Gastroesophageal sphincter (tissue), 4 donors: ENCODE results near the gene STIM2. TPM values are rescaled to one million over a fixed set of nuclear protein-coding genes. Genes with fewer than 3 reads are reported as not detected.
"Not testable (repeated sequence)": the region's sequence is repeated elsewhere in the genome, so short reads cannot be mapped to it uniquely, and the experiment has no call there.

Experiments
- ATAC-seq: fragments of 150-250 bp; one replicate; pipeline ENCODE4 v1.9.1; 2016; ENCODE audit warnings: mild to moderate bottlenecking, moderate library complexity
- H3K27ac ChIP-seq, 4 donors: fragments of 200-600 bp; sonication (generic) in 3 of 4; 1 replicate in 3 of 4; 2 replicates in 1 of 4; pipeline ENCODE4 v1.5.1; 2016 to 2019
- H3K27me3 ChIP-seq: fragments of 200-600 bp; sonication (generic); one replicate; pipeline ENCODE4 v1.5.1; 2019
- H3K36me3 ChIP-seq, 2 donors: fragments of 200-600 bp; sonication (generic); one replicate each; pipeline ENCODE4 v1.5.1; 2019; ENCODE audit warnings: control low read depth in 1 of 2
- H3K4me1 ChIP-seq, 3 donors: fragments of 200-600 bp; sonication (generic); 1 replicate in 2 of 3; 2 replicates in 1 of 3; pipeline ENCODE4 v1.5.1; 2016 to 2019; ENCODE audit warnings: control low read depth in 2 of 3
- H3K4me3 ChIP-seq, 2 donors: fragments of 200-600 bp; sonication (generic); one replicate each; pipeline ENCODE4 v1.5.1; 2019; ENCODE audit warnings: mild to moderate bottlenecking in 1 of 2, moderate library complexity in 1 of 2
- H3K9me3 ChIP-seq, 3 donors: fragments of 200-600 bp; sonication (generic); one replicate each; pipeline ENCODE4 v1.5.1; 2017 to 2019; ENCODE audit warnings: control low read depth in 2 of 3
- EP300 ChIP-seq: sonication (generic); formaldehyde crosslinking; IDR thresholded peaks from one replicate; pipeline ENCODE4 v1.6.1; 2017; ENCODE audit warnings: antibody characterized with exemption, mild to moderate bottlenecking
- POLR2A ChIP-seq, 2 donors: fragments of 450-650 bp; IDR thresholded peaks; one replicate each; pipeline ENCODE4 v1.6.1; 2017; ENCODE audit warnings: antibody characterized with exemption in 2 of 2, mild to moderate bottlenecking in 2 of 2, moderate library complexity in 1 of 2
- POLR2AphosphoS5 ChIP-seq: sonication (generic); formaldehyde crosslinking; IDR thresholded peaks from one replicate; pipeline ENCODE4 v1.6.1; 2017; ENCODE audit warnings: antibody characterized with exemption
- WGBS, 2 donors: methylation state at CpG; one replicate each; pipeline ENCODE4 v1.1.5; 2018; ENCODE audit warnings: low coverage in 1 of 2; 5-methylcytosine and 5-hydroxymethylcytosine counted together
- total RNA-seq, 4 donors: library from RNA; depleted of rRNA; stranded (reverse); fragments of >200 nt; gene quantifications; one replicate each; pipeline ENCODE4 v1.1.0, GENCODE V29; 2016
- TF ChIP-seq, protein P1 (sequence below), 4 experiments: fragments of 200-600 bp in 2 of 4; fragments of 450-650 bp in 2 of 4; sonication (generic) in 1 of 4; IDR thresholded peaks; one replicate each; pipeline ENCODE4 v1.5.1; 2017 to 2019; ENCODE audit warnings: antibody characterized with exemption in 4 of 4, mild to moderate bottlenecking in 2 of 4, moderate library complexity in 2 of 4

The STIM2 gene
- total RNA-seq, 4 donors from 2014 or later, result 8.4 to 11.6 (median 10.5) TPM

DNA sequence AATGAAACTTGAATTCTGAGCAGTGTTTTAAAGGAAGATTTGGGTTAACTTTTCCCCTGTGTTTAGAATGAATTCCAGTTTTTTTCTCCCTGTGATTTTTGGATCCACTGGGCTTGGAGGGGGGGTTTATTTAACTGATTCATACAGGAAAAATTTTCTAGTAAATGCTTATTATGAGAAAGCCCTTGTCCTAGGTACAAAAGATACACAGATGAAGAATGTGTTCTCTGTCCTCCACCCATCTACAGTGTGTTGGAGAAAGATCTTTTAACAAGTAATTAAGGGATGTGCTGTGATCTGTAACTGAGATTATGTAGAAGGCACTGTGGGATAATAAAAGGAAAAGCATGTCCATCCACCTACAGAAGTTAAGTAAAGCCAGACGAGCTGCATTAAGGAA is 103.9 kb downstream of the STIM2 start:
- H3K4me1 ChIP-seq, result peaks cover 0 to 7% (median 0%) of the 10 kb centered on the region in 3 donors
- no peaks in the 10 kb centered on the region for H3K9me3 ChIP-seq
- 50 to 55% methylated on average over 1 of the region's 1 CpG for WGBS, 2 donors
- no peaks in the 10 kb centered on the region for H3K36me3 ChIP-seq
- no peak overlapping the region for H3K4me3 ChIP-seq
- no peaks in the 10 kb centered on the region for H3K27me3 ChIP-seq
- ATAC-seq, result no peak
- TF ChIP-seq POLR2AphosphoS5 (no peak), POLR2A (IDR thresholded peaks at IDR 0.05) (no peak), EP300 (no peak)
- TF ChIP-seq, protein P1, sequence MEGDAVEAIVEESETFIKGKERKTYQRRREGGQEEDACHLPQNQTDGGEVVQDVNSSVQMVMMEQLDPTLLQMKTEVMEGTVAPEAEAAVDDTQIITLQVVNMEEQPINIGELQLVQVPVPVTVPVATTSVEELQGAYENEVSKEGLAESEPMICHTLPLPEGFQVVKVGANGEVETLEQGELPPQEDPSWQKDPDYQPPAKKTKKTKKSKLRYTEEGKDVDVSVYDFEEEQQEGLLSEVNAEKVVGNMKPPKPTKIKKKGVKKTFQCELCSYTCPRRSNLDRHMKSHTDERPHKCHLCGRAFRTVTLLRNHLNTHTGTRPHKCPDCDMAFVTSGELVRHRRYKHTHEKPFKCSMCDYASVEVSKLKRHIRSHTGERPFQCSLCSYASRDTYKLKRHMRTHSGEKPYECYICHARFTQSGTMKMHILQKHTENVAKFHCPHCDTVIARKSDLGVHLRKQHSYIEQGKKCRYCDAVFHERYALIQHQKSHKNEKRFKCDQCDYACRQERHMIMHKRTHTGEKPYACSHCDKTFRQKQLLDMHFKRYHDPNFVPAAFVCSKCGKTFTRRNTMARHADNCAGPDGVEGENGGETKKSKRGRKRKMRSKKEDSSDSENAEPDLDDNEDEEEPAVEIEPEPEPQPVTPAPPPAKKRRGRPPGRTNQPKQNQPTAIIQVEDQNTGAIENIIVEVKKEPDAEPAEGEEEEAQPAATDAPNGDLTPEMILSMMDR (IDR thresholded peaks at IDR 0.05), result no peak
- H3K27ac ChIP-seq, result no peak overlapping the region

DNA sequence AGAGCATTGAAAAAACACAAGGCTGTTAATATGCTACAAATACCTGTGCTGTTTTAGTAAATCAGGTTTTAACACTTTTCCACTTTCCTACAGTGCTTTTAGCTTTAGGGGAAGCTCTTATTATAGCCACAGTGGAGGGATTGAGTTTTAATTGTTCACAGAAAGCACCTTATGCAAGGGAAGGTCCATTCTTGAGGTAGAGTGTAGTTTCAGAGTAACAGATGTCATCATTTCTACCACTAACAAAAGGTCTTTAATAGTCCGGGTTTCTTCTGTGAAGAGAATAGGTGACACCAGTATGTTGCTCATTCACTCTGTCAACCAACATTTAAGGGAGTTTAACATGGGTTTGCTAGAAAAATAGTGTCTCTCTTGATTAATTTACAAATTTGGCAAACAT is 104.4 kb downstream of the STIM2 start:
- ATAC-seq, result no peak
- TF ChIP-seq EP300 (no peak), POLR2A (IDR thresholded peaks at IDR 0.05) (no peak), POLR2AphosphoS5 (no peak)
- TF ChIP-seq, protein P1 (IDR thresholded peaks at IDR 0.05), result no peak
- Histone ChIP-seq H3K9me3 (no peaks in the 10 kb centered on the region), H3K27ac (no peak overlapping the region), H3K36me3 (no peaks in the 10 kb centered on the region), H3K27me3 (no peaks in the 10 kb centered on the region), H3K4me3 (no peak overlapping the region), H3K4me1 (peaks cover 0 to 7% (median 0%) of the 10 kb centered on the region in 3 donors)
- 75 to 78% methylated on average over 1 of the region's 1 CpG for WGBS, 2 donors

DNA sequence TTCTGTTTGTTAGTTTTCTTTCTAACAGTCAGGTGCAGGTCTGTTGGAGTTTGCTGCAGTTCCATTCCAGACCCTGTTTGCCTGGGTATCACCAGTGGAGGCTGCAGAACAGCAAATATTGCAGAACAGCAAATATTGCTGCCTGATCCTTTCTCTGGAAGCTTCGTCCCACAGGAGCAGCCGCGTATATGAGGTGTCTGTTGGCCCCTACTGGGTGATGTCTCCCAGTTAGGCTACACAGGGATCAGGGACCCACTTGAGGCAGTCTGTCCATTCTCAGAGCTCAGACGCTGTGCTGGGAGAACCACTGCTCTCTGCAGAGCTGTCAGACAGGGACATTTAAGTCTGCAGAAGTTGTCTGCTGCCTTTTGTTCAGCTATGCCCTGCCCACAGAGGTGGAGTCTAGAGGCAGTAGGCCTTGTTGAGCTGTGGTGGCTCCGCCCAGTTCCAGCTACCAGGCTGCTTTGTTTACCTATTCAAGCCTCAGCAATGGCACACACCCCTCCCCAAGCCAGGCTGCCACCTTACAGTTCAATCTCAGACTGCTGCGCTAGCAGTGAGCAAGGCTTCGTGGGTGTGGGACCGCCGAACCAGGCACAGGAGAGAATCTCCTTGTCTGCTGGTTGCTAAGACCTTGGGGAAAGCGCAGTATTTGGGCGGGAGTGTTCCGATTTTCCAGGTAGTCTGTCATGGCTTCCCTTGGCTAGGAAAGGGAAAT is 115.0 kb downstream of the STIM2 start:
- ATAC-seq, result not testable (repeated sequence)

DNA sequence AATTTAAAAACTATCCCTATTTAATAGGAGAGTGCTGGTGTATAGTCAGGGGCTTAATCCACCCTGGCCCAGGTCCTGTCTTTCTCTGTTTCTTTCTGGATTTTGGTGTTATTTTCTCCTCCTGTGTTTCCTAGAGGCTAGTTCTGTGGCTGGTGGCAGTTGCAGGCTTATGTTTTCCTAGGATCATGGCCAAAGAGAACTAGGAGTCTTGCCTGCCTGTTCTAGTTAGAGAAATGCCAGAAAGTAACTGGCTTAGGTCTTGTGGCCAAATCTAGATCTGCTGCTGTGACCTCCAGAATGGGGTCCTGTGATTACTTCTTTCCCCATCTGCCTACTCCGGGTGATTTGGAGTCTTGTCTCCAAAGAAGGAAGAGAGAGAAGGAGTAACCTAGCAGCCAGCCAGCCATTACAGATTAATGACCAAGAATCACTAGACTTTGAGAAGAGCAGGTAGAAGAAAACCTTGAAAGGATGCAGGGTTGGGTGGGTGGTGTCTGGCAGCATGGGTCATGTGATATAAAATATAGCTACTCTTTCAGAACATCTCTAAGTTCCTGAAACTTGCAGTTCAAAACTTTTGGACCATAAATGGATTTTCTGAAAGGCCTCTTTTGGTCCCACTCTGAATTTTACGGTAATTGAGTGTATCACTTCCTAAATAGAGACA is 117.9 kb downstream of the STIM2 start:
- WGBS, 2 donors, result 75 to 88% methylated on average over 1 to 2 of the region's 2 CpGs
- no peak for ATAC-seq
- TF ChIP-seq EP300 (no peak), POLR2AphosphoS5 (no peak), POLR2A (IDR thresholded peaks at IDR 0.05) (no peak)
- TF ChIP-seq, protein P1 (IDR thresholded peaks at IDR 0.05), result no peak

More for the DNA sequence above, 115.0 kb downstream of the STIM2 start:
- not testable (repeated sequence) for H3K9me3 ChIP-seq, H3K27ac ChIP-seq, H3K27me3 ChIP-seq, H3K36me3 ChIP-seq, H3K4me1 ChIP-seq, H3K4me3 ChIP-seq
- 100% methylated on average over 1 to 3 of the region's 12 CpGs for WGBS, 2 donors

DNA sequence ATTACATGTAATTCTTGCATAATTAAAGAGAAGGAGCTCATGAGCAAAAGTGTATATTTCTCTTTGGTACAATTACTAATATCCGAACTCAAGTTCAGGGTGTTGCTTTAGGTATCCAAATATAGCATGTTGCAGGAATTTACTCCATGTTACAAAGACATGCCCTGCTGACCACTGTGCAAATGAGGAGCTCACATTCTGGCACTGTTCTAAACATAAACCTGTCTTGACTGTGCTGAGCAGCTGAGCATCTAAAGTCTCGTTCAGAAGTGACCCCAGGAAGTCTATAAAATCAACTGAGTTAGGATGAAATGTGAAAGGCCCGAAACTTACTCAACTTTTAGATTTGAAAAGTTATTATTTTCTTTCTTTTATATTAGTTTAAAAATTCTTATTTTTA is 124.3 kb downstream of the STIM2 start:
- no peak overlapping the region for H3K4me3 ChIP-seq
- TF ChIP-seq POLR2A (IDR thresholded peaks at IDR 0.05), result no peak
- TF ChIP-seq, protein P1 (IDR thresholded peaks at IDR 0.05), result no peak
- TF ChIP-seq EP300, result no peak
- no peak for TF ChIP-seq POLR2AphosphoS5
- ATAC-seq, result no peak
- H3K4me1 ChIP-seq, result no peaks in the 10 kb centered on the region
- H3K27me3 ChIP-seq, result no peaks in the 10 kb centered on the region
- no peaks in the 10 kb centered on the region for H3K36me3 ChIP-seq
- H3K27ac ChIP-seq, result no peak overlapping the region
- H3K9me3 ChIP-seq, result no peaks in the 10 kb centered on the region
- WGBS, 2 donors, result 83% methylated on average over 3 of the region's 3 CpGs

More for the DNA sequence above, 117.9 kb downstream of the STIM2 start:
- H3K36me3 ChIP-seq, result no peaks in the 10 kb centered on the region
- no peaks in the 10 kb centered on the region for H3K4me1 ChIP-seq
- no peak overlapping the region for H3K4me3 ChIP-seq
- no peaks in the 10 kb centered on the region for H3K9me3 ChIP-seq
- H3K27ac ChIP-seq, result no peak overlapping the region
- H3K27me3 ChIP-seq, result no peaks in the 10 kb centered on the region
